GM10266 (cell line): ENCODE results near the gene DSN1.
"Not testable (repeated sequence)": the region's sequence is repeated elsewhere in the genome, so short reads cannot be mapped to it uniquely, and the experiment has no call there.

Experiments
- DNase-seq: peaks from one replicate; pipeline ENCODE4 v3.0.0; 2012; ENCODE audit errors: extremely low spot score
- TF ChIP-seq, protein P1 (sequence below): IDR thresholded peaks from 2 replicates; pipeline ENCODE4 v1.5.1; 2012; ENCODE audit warnings: mild to moderate bottlenecking, low read depth; ENCODE audit not compliant: control insufficient read depth, insufficient read depth; ENCODE audit errors: missing control alignments

The DSN1 gene

GRCh38 chr20:36805396-36805795 is 31.8 kb upstream of the DSN1 start:
- DNase-seq, result no peak
- TF ChIP-seq, protein P1, sequence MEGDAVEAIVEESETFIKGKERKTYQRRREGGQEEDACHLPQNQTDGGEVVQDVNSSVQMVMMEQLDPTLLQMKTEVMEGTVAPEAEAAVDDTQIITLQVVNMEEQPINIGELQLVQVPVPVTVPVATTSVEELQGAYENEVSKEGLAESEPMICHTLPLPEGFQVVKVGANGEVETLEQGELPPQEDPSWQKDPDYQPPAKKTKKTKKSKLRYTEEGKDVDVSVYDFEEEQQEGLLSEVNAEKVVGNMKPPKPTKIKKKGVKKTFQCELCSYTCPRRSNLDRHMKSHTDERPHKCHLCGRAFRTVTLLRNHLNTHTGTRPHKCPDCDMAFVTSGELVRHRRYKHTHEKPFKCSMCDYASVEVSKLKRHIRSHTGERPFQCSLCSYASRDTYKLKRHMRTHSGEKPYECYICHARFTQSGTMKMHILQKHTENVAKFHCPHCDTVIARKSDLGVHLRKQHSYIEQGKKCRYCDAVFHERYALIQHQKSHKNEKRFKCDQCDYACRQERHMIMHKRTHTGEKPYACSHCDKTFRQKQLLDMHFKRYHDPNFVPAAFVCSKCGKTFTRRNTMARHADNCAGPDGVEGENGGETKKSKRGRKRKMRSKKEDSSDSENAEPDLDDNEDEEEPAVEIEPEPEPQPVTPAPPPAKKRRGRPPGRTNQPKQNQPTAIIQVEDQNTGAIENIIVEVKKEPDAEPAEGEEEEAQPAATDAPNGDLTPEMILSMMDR, result no peak

DNA sequence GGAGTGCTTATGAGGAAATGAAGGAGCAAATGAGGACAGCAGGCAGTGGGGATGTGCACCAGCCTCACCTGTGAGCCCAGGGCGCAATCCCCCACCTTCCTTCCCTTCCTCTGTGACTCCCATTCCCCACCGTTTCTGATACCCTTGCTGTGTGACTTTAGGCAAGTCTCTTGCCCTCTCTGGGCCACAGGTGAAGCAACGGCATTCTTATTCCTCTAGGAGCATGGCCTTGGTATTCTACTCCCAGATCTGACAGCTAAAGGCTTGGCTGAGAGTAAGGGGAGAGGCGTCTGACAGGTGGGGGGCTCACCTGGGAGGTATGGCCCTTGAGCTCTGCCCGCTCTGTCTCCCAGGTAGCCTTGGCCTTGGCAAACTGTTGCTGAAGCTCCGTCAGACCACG is 30.9 kb upstream of the DSN1 start:
- TF ChIP-seq, protein P1, result no peak
- DNase-seq, result no peak

GRCh38 chr20:36802326-36803222 is 29.0 kb upstream of the DSN1 start:
- TF ChIP-seq, protein P1, result no peak
- no peak for DNase-seq

- TF ChIP-seq, protein P1, result no peak
- DNase-seq, result no peak
Observed at GRCh38 chr20:36800410-36800809, 26.8 kb upstream of the DSN1 start.

GRCh38 chr20:36799313-36799712 is 25.8 kb upstream of the DSN1 start:
- not testable (repeated sequence) for DNase-seq

DNA sequence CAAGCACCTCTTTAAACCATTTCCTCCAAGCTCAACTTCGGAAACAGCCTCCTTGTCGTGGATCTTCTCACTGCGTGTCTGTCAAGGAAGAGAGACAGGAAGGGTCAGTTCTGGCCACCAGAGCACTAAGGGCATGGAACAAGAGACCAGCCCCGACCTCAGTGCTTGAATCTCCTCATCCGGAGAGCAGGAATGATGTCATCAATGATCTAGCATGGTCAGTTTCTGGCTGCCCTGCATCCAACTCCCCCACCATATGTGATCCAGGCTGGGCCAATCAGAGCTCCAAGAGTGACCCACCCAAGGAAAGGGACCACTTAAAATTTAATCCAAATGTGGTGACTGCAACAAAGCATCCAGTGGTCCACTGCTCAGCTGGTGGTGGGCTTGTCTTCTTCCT is 23.3 kb upstream of the DSN1 start:
- no peak for DNase-seq
- TF ChIP-seq, protein P1, result no peak

DNA sequence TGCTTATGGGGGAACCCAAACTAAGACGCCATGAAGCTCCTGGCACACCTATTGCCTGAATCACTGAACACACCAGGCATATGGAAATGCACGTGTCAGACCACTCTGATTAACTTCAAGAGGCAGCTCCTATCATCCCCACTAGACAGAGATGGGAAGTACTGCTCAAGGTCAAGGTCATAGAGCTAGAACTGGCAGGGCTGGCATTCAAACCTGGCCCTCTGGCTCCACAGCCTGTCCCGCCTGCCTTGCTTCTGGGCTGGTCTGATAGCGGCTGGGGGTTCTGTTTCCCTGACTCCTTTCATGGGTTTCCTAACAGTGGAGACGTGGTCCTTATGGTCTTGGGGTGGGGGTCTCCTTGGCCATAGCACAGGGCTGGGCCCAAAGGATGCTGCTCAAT is 22.6 kb upstream of the DSN1 start:
- no peak for DNase-seq
- TF ChIP-seq, protein P1, result no peak
